Middle frontal gyrus (tissue), 1 donor: ENCODE results near the gene MAX.
A peak's percentile ranks its signal among the peaks of the same experiment; 100 is the strongest.

ENCODE experiments used
- DNase-seq: peaks from one replicate; pipeline ENCODE4 v3.0.0-alpha.2; 2015; ENCODE audit warnings: low spot score; ENCODE audit errors: extremely low spot score

Gene MAX, protein sequence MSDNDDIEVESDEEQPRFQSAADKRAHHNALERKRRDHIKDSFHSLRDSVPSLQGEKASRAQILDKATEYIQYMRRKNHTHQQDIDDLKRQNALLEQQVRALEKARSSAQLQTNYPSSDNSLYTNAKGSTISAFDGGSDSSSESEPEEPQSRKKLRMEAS

DNA sequence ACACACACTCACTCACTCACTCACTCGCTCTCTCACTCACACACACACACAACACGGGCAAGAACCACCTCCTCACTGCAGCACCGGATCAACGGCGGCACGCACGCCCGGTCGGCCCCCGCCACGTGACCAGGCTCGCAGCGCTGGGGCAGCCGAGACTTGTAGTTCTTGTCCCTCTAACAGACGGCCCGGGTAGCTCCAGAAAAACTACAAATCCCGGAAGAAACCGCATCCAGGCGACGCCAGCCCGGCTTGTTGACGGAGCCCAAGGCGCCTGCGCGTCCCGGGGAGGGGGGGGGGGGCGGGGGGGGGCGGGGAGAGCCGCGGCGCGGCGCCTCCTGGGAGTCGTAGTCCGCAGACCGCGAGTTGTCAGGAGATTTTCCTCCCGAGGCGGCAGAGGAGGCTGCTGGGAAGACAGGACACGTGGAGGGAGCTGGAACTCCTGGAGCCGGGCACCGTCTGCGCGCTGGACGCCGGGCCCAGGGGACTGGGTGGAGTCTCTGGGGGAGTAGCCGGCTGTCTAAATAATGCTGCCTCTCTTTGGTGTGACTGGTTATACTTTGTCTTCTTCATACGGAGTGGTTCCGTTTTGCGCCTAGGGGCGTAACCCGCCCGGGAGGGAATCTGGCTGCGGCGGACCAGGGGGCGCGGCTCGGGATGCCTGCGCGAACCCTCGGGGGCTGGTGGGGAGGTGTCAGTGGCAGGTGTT lies at the start of gene MAX:
TSS of gene MAX (minus strand) at position 77 of the 709 bp plus-strand sequence. CDS start 178 bp downstream, outside the sequence.
- peak; percentile 94 for DNase-seq

DNA sequence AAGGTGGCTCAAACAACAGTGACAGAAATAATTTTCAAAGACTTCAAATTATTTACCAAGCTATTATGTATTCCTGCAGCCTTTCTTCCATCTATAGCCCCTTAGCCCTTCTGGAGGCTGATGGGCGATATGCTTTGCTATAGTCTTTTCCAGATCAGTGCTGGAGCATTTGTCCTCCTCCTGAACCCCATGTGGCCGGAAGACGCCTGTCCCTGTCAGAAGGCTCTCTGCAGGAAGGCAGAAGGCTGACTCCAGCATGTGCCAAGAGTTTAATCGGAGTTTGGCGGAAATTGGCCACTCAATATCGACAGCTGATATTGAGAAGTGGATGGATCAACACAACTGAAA lies 49.3 kb upstream of the MAX start:
- DNase-seq: no peak

DNA sequence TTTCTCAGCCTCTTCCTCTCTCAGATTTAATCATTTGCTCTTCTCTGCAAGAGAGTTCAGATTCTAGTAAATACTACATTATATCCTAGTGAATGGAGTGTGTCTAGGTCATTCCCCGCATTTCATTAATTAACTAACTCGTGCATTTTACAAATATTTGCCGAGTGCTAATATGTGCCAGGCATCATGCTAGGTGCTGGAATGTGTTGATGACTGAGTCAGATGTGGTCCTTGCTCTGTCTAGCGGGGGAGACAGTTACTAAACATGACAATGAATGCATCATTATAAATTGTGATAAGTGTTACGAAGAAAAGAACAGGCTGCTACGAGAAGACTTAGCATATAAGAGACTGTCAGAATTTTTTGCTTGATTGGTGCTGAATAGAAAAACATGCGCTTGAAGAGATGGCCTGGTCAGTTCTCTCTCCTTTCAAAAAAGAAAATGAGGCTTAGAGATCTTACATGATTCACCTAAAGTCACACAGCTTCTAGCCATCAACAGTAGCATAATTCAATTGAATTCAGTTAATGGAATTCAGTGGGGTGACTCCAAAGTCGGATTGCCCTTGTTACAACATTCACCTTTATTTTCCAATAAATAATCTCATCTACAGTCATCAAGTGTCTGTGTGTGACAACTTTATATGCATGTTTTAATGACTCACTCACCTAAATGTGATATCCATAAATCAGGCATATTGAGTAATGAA lies 48.7 kb upstream of the MAX start:
- no peak for DNase-seq

DNA sequence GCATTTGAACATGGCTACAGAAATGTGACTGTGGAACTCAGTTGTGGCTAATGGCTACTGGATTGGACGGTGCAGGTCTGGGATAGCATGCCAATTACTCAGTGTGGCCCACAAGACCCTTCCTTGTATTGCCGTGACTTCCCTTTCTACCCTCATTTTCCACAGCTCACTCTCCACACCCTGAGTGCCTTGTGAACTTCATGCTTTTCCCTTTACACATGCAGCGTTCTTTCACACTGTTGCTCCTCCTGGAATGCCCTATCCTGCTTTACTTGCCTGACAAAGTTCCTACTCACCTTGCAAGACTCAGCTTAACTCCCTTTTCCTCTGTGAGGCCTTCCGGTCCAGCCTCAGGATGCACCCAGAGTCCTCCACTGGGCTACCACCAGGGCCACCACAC lies 46.8 kb upstream of the MAX start:
- no peak for DNase-seq

DNA sequence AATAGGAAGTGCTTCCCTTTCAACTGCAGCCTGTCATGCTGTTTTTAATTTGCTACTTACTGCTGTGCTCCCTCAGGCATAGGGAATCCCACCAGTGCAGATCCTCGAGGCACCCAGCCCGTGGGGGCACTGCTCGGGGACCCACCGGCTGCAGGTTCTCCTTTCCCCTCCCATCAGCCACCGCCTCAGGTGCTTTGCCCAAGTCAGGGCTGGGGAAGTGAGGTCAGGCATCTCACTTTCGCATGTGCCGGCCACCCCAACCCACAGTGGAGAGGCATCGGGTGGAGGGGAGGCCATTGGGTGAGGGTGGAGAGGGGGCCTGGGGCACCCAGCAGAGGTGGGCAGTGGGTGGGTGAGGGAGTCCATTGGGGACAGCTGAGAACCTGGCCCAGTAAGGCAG lies 41.9 kb upstream of the MAX start:
- no peak for DNase-seq

DNA sequence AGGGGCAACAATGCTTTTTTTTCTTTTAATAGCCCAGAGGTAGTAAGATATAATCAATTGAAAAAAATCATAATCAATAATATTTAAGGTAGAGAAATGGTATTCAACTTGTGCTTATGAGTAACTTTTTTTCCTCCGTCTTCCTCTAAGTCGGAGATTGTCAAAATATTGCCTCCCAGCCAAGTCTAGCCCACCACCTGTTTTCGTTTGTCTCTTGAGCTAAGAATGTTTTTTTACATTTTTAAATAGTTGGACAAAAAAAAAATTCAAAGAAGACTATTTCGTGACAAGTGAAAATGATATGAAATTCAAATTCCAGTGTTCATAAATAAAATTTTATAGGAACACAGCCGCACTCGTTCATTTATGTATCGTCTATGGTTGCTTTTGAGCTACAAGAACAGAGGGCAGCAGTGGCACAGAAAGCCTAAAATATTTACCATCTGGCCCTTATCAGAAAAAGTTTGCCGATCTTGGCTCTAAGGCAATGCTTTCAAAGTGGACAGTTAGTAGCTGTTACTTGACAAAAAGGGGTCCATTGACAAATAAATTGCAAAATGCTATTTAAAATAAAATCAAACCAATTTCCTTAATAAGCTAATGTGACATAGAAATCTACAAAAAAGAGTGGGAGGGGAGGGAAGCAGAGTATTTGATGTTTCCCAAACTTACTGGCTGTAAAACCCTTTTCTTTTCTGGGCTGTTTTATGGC lies 40.8 kb upstream of the MAX start:
- no peak for DNase-seq

DNA sequence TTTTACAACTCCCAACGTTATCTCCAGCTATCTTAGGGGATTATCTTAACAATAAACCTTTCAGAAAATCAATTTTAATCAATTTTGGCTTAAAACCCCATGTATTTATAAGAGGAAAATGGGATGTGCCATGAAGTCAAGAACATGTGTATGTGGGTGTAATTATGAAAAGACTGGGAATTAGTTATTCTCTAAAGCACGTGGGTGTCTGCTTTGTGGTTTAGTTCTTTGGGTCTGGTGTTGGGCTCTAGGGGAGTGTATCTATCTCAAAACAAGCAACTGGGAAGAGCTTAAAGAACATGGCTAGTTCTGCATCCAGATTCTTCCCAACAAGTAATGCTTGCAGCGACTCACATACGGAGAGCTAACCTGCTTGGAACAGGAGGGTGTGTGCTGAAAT lies 40.1 kb upstream of the MAX start:
- DNase-seq: no peak

DNA sequence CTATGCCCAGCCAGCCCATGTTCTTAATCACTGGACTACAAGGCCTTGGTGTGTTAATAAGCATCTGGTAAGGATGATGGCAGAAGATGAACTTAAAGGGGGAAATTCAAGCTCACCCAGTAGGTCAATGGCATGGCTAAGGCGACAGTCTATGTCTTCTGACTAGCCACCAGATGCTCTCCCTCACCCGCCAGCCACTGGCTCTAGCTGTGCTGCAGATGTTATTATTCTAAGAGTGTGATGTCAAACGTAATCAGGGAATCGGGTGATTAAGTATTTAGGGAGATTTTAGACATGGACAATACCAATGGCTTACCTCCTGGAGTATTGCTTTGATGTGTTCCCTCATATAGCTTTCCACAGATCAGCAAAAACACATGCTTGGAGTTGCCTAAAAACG lies 39.2 kb upstream of the MAX start:
- no peak for DNase-seq

DNA sequence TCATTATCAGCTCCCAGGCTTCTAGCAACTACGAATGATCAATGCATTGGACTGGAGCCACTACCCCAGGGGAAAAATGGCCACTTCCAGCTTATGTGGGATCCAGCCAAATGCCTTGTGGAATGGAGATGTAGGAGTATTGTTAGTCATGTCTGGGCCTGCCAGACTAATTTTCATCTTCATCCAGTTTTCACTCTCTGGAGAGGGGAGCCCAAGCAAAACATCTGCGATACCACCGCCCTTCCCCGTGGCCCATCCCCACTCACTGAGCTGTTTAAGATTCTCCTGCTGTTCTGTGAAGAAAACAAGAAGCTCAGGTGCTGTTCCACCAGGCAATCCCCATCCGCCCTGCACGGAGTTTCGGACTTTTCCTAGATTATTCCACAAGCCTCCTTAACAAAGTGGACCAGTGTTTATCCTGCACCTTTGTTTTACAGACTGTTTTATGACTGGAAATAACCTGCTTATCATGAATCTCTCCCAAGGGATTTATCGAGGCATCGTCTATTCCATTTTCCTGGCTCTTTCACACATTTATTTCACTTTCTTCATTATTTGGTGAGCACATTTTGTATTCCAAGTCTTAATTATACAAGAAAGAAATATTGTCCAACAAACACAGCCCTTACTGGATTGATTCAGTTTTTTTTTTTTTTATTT lies 35.5 kb upstream of the MAX start:
- DNase-seq: no peak

DNA sequence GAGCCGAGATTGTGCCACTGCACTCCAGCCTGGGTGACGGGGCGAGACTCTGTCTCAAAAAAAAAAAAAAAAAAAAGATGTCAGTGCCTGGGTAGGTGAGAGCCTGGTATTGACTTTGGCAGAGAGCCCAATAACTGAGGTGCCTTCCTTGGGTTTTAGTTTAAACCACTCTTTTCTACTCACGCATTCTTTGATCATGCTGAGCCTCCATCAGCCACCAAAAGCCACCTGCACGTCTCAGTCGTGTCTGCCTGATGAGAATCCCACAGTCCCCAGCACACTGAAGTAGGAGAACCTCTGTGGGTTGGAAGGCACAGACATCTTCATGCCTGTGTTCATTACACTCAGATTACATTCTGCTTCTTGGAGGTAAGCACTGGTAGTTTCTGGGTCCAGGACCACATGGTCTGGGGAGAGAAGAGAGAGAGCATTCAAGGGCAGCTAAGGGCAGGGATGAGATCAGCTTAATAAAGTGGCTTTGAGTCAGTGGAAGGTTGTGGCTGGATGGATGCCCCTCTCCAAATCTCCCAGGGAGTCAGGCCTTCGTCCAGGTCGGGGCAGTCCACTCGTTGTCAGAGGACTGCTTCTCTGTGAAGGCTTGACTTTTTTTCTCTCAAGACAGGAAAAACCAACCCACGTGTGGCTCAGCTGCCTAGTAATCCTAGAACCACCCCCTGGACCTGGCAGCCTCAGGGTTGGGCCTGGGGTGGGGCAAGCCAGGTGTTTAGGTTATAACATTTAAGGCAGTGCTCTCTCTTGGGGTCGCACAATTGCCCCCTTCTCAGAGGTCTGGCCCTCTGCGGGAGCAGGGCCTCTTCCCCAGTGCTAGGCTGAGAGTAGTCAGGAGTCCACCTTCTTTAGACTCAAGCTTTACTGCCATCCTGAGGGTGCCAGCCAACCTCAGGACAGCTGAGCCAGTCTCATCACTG lies 32.6 kb upstream of the MAX start:
- DNase-seq: no peak

DNA sequence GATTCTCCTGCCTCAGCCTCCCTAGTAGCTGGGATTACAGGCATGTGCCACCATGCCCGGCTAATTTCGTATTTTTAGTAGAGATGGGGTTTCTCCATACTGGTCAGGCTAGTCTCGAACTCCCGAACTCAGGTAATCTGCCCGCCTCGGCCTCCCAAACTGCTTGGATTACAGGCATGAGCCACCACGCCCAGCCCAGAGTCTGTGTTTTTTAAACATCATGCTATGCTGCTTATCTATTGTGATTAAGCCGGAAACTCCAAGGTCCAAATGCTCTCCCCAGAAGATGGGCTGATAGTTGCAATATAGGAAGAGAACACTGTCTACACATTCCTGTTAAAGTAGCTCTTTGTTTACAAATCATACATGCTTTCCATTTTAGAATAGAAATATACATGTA lies 30.5 kb upstream of the MAX start:
- no peak for DNase-seq

DNA sequence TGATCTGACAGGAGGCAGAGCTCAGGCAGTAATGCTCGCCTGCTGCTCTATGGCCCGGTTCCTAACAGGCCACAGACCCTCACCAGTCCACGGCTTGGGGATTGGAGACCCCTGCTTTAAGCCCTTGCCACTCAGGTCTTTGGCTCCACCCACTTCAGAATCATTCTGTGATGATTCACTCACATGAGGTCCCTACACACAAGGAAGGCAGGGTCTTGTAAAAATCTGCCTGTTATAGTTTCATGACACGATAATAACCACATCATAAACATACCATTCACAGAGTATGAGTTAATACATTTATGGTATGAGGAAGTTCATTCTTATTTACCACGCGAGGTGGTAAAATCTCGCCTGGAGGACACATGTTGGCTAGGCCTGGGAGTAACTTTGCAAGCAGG lies 29.0 kb upstream of the MAX start:
- no peak for DNase-seq

DNA sequence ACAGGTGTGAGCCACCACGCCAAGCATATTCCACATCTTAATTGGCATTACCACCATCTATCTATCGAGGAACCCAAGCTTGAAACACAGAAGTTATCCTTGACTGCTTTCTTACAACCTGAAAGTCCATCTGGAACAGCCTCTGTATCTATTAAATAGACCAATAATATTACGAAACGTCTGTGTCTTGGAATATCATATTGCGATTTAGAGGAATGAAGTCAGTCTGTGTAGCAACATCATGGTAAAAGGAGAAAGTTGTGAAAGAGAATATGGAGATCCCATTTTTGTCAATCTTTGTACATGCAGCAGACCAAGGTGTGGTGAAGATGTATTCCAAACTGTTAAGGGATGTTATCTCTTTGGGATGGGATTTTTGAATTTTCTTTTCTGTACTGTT lies 25.8 kb upstream of the MAX start:
- no peak for DNase-seq

DNA sequence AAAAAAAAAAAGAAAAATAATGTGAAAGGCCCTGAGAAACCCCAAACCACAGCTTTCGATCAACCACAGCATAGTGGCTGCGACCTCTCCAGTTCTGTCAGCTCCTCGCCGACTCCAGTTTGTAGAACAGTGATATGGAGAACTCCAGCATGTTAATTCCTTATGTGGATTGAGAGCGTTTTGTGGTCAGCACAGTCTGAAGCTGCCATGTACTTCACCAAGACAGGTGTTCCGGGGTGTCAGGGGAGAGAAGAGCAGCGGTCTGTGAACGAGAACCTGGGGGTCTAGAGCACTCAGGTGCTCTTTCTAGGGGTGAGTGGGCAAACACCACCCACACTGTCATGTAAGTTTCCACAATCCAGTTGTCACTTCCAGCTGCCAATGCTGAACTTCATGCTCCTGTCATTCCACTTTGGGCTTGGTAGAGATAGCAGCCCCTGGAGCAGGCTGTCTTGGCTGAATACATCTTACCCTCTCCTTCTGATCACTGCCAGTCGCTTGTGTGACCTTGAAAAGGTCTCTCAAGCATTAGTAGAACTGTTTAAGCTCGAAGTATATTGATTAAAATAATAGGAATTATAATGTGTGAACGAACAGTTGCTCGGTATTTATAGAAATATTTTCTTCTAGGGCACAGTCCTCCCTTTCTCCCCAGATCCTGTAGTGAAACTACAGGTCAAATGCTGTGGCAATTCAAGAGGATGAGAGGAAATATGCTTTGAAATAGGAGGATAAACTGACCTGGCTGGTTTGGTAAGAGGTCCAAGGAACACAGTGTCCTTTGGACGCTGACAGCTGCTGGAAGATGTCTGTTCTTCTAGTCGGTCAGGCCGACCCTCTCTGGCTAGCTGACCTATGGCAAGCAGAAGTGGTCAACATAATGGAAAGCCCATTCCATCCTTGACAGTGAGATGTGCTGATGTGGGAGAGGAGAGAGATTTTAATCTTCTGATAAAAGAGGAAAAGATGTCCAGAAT lies 15.7 kb upstream of the MAX start:
- DNase-seq: no peak

DNA sequence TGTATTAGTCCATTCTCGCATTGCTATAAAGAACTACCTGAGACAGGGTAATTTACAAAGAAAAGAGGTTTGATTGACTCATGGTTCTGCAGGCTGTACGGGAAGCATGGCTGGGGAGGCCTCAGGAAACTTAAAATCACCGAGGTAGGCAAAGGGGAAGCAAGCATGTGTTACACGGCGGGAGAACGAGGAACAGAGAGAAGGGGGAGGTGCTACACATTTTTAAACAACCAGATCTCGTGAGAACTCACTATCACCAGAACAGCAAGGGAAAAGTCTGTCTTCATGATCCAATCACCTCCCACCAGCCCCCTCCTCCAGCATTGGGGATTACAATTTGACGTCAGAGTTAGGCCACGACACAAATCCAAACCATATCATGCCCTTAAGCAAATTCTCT lies 13.3 kb upstream of the MAX start:
- DNase-seq: no peak

DNA sequence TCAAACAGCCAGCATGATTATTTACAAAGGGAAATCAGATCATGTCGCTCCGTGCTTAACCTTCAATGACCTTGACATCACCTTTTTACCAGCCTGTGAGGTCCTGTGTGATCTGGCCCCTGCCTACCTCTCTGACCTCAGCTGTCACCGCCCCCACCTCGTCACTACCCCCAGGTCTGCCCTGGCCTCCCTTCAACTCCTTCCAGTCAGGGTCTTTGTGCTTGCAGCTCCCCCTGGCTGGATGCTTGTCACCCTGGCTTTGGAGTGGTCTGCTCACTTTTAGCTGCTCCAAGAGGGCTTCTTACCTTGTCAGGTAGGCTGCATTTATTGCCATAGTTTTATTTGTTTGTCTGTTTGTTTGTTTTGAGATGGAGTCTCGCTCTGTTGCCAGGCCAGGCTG lies 8.2 kb upstream of the MAX start:
- DNase-seq: no peak

DNA sequence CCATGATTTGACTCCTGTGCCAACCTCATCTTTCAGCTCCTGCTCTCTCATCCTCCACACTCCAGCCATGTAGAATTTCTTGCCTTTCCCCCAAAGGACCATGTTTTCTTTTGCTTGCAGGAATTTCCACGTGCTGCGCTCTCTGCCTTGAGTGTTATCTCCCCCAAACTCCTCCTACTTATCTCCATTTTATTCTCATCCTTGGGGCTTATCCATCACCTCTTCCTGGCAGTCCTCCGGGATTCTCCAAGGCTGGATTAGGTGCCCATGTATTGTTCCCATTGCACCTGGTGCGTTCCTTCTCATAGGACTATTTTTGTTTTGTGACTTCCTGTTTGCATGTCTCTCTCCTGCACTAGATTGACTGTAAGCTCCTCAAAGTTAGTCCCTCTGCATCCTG lies 7.0 kb upstream of the MAX start:
- no peak for DNase-seq

DNA sequence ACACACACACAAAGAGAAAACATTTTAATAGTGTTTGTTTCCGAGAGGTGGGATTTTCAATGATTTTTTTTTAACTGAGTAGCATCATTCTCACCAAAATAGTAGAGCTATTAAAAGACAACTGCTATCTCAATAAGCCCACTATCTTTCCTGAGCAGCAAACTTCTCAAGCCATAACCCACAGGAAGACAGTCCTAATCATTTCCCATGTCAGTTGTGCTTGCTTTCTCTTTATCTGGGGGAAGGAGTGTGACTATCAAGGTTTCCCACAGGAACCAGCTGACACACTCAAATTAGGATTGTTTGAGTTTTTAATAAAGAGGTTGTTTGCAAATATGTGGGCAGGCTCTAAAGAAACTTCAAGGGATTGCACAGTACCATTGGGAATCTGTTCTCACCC lies 4.9 kb upstream of the MAX start:
- no peak for DNase-seq

DNA sequence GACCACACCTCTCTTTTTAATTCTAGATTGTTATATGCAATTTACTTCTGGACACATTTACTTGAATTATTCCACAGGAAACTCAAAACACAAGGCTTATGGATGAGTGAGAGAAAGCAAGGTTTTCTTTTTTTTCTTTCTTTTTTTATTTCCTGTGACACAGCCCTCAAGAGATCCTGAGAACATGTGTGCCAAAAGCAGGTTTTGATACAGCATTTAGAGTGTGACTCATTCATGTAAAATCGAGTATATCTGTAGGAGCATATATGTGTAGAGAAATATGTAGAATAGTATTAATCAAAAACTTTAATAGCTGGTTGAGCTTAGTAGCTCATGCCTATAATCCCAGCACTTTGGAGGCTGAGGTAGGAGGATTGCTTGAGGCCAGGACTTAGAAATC lies 4.4 kb upstream of the MAX start:
- no peak for DNase-seq

DNA sequence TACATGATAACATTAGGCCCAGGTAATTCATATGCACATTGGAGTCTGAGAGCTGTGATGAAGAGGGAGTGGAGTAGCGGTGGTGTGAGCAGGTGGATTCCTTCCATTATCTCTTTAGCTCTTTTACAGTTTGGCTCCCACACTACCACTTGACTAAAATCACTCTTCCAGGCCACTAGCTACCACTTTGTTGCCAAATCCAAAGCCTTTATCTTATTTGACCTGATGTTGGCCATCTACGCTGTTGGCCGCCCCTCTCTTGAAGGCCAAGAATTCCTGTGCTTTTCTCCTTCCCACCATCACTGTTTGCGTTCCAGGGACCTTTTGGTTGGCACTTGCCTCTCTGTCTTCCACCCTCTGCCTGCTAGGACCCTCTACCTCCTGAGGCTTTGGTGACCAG lies 4.0 kb upstream of the MAX start:
- no peak for DNase-seq
